Colonic mucosa (tissue), 4 donors: ENCODE measurements around the gene XAF1. TPM values are rescaled to one million over a fixed set of nuclear protein-coding genes. Genes with fewer than 3 reads are reported as not detected.

Experiments
- DNase-seq: peaks from one replicate; pipeline ENCODE4 v3.0.0-alpha.2; 2020
- H3K27ac ChIP-seq: fragments of 200-600 bp; one replicate; pipeline ENCODE4 v1.8.0; 2021
- H3K27me3 ChIP-seq: fragments of 200-600 bp; one replicate; pipeline ENCODE4 v1.8.0; 2021
- H3K36me3 ChIP-seq: fragments of 200-600 bp; one replicate; pipeline ENCODE4 v1.8.0; 2021
- H3K4me1 ChIP-seq: fragments of 200-600 bp; one replicate; pipeline ENCODE4 v1.8.0; 2021; ENCODE audit warnings: mild to moderate bottlenecking
- H3K4me3 ChIP-seq: fragments of 200-600 bp; one replicate; pipeline ENCODE4 v1.8.0; 2021
- H3K9ac ChIP-seq, 2 donors: one replicate each; pipeline ENCODE4 v1.7.0; 2013; ENCODE audit warnings: control low read depth in 2 of 2, low read depth in 2 of 2, low read length in 2 of 2
- H3K9me3 ChIP-seq: fragments of 200-600 bp; one replicate; pipeline ENCODE4 v1.8.0; 2021
- intact Hi-C: fragments of 100-400 bp; cut with DNase I; formaldehyde crosslinking; loops from one replicate; pipeline ENCODE4 v1.14.1; 2022
- total RNA-seq, 2 donors: library from RNA; stranded (reverse); fragmentation: NEBNext Ultra II Directional in 1 of 2; extraction: Animal tissue kit (Norgen Biotek cat#: 25700) in 1 of 2; gene quantifications; one replicate each; pipeline ENCODE4 v1.2.1, GENCODE V29; 2021
- TF ChIP-seq, protein P1 (sequence below): fragments of 200-600 bp; IDR thresholded peaks from one replicate; pipeline ENCODE4 v1.8.0; 2022; ENCODE audit warnings: antibody characterized with exemption, mild to moderate bottlenecking
- donor health status: healthy.
- donor health status: DM: no; HTN: no; CAD: no.
- donor health status: DM: no; HTN: no; CAD: no.

XAF1 gene
- total RNA-seq, 2 donors from 2014 or later, result 8.5 to 11.7 TPM

DNA sequence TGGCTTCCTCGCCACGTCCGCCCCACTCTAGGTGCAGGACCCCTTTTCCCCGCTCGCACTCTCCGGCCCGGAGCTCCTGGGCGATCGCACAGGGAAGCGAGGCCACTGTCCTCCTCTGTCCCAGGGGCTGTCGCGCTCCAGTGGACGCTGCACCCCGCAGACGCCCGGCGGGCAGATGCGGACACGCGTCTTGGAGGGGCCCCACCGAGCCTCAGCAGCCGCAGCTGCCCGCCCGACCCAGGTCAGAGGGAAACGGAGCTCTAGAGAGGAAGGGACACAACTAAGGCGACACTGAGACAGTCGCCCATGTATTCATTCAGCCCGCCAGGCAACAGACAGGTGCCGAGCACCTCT is 42.0 kb upstream of the XAF1 start:
- Histone ChIP-seq H3K9ac (no peak overlapping the region), H3K27ac (no peak overlapping the region), H3K9me3 (no peaks in the 10 kb centered on the region), H3K27me3 (peaks cover 18% of the 10 kb centered on the region), H3K4me1 (no peaks in the 10 kb centered on the region), H3K36me3 (no peaks in the 10 kb centered on the region), H3K4me3 (no peak overlapping the region)
- intact Hi-C loops, result no loop called here
- DNase-seq, result no peak
- TF ChIP-seq, protein P1, sequence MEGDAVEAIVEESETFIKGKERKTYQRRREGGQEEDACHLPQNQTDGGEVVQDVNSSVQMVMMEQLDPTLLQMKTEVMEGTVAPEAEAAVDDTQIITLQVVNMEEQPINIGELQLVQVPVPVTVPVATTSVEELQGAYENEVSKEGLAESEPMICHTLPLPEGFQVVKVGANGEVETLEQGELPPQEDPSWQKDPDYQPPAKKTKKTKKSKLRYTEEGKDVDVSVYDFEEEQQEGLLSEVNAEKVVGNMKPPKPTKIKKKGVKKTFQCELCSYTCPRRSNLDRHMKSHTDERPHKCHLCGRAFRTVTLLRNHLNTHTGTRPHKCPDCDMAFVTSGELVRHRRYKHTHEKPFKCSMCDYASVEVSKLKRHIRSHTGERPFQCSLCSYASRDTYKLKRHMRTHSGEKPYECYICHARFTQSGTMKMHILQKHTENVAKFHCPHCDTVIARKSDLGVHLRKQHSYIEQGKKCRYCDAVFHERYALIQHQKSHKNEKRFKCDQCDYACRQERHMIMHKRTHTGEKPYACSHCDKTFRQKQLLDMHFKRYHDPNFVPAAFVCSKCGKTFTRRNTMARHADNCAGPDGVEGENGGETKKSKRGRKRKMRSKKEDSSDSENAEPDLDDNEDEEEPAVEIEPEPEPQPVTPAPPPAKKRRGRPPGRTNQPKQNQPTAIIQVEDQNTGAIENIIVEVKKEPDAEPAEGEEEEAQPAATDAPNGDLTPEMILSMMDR, result no peak

DNA sequence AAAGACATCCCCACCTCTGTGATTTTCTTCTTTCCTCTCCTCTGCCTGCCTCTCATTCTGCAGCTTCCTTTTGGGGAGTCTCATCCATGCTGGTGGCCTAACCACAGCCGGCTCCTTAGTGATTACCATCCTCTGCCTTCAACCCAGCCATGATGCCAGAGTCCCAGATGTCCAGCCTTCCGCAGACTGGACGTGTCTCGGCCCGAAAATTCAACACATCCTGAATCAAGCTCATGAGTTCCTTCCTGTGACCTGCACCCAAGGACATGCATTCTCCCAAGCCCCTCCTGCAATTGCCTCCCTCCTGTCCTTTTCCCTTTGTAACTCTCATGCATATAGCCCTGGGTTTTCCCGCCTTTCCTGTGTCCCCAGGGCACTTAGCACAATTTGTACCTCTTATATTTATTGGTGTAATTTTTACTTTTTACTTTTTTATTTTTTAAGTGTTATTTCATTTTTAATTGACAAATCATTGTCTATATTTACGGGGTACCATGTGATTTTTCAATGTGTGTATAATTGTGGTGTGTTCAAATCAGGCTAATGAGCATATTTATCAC is 41.5 kb upstream of the XAF1 start:
- DNase-seq, result no peak
- Histone ChIP-seq H3K9me3 (no peaks in the 10 kb centered on the region), H3K4me1 (no peaks in the 10 kb centered on the region), H3K4me3 (no peak overlapping the region), H3K36me3 (no peaks in the 10 kb centered on the region), H3K27ac (no peak overlapping the region), H3K9ac (no peak overlapping the region), H3K27me3 (peaks cover 18% of the 10 kb centered on the region)
- intact Hi-C loops, result no loop called here
- TF ChIP-seq, protein P1, result no peak

DNA sequence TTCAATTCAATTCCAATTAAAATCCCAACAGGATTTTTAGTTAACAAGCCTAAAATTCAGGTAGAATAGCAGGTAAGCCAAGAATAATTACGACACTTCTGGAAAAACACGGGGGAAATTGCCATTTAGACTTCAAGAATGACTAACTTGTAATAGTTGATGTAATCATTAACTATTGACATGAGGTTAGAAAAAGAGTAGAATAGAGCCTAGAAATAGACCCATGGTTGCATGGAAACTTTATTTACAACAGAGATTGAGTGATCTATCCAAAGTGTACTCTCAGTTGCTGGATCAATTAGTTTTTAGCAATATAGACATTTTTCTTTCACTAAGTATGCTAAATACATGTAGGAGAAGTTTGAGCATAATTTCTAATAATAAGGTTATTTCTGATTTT is 39.1 kb upstream of the XAF1 start:
- H3K4me1 ChIP-seq, result no peaks in the 10 kb centered on the region
- no peak overlapping the region for H3K27ac ChIP-seq
- peaks cover 18% of the 10 kb centered on the region for H3K27me3 ChIP-seq
- H3K4me3 ChIP-seq, result no peak overlapping the region
- intact Hi-C loops, result no loop called here
- TF ChIP-seq, protein P1, result no peak
- H3K9me3 ChIP-seq, result no peaks in the 10 kb centered on the region
- DNase-seq, result no peak
- H3K36me3 ChIP-seq, result no peaks in the 10 kb centered on the region
- H3K9ac ChIP-seq, result no peak overlapping the region

DNA sequence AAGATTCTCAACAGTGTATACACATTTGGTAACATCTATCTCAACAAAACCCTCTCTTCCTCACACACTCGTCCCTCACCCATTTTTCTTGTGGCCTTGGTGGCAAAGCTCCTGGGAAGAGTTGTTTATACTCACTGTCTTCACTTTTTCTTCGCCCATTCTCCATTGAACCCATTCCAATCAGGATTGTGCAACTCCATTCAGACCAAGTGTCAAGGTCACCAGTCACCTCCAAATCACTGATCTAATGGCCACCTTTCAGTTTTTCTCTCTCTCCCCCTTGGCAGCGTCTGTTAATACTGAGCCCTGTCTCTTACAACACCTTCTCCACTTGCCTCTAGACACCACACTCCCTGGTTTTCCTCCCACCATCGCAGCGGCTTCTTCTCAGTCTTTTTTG is 34.1 kb upstream of the XAF1 start:
- Histone ChIP-seq H3K27me3 (no peaks in the 10 kb centered on the region), H3K4me3 (no peak overlapping the region), H3K9me3 (no peaks in the 10 kb centered on the region), H3K9ac (no peak overlapping the region), H3K27ac (no peak overlapping the region), H3K36me3 (no peaks in the 10 kb centered on the region), H3K4me1 (no peaks in the 10 kb centered on the region)
- DNase-seq, result no peak
- intact Hi-C loops, result no loop called here
- TF ChIP-seq, protein P1, result no peak

DNA sequence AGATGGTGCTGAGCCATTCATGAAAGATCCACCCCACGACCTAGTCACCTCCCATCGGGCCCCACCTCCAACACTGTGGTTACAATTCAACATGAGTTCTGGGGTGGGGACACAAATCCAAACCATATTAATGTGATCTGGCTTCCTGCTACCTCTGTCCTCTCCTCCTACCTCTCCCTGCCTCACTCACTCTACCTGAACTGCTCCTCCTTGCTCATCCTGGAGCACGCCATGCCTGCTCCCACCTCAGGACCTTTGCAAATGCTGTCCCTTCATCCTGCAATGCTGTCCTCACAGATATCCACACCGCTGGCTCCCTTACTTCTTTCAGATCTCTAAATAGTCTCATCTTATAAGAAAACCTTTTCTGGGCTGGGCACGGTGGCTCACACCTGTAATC is 31.8 kb upstream of the XAF1 start:
- H3K27ac ChIP-seq, result no peak overlapping the region
- DNase-seq, result no peak
- intact Hi-C loops, result no loop called here
- TF ChIP-seq, protein P1, result no peak
- H3K9ac ChIP-seq, result no peak overlapping the region
- no peak overlapping the region for H3K4me3 ChIP-seq
- no peaks in the 10 kb centered on the region for H3K36me3 ChIP-seq
- no peaks in the 10 kb centered on the region for H3K27me3 ChIP-seq
- H3K9me3 ChIP-seq, result no peaks in the 10 kb centered on the region
- no peaks in the 10 kb centered on the region for H3K4me1 ChIP-seq
